WTC11 (cell line): ENCODE results near the gene RAB24. TPM values are rescaled to one million over a fixed set of nuclear protein-coding genes. Genes with fewer than 3 reads are reported as not detected.

ENCODE experiments used
- ATAC-seq: fragments of 200-7000 bp; cut with Tn5 transposase; 2 replicates; pipeline ENCODE4 v1.10.0; 2021; ENCODE audit warnings: mild to moderate bottlenecking, moderate library complexity
- CTCF ChIA-PET: fragments of 300-600 bp; sonication (Branson Sonifier 250); formaldehyde crosslinking; loops from one replicate; lab custom pipeline; 2021; ENCODE audit warnings: antibody characterized with exemption; lab: Charles Lee
- POLR2A ChIA-PET: fragments of 350-600 bp; sonication (Branson Sonifier 250); formaldehyde crosslinking; loops from one replicate; lab custom pipeline; 2021; ENCODE audit warnings: antibody characterized with exemption; lab: Charles Lee
- DNase-seq: peaks from one replicate; pipeline ENCODE4 v3.0.0; 2021; ENCODE audit warnings: low spot score
- H3K27ac Mint-ChIP-seq: 2 replicates; pipeline ENCODE4 v1.8.0; 2021; ENCODE audit warnings: mixed read lengths
- H3K27me3 Mint-ChIP-seq: 2 replicates; pipeline ENCODE4 v1.8.0; 2021; ENCODE audit warnings: low read depth, mild to moderate bottlenecking, moderate library complexity, mixed read lengths
- H3K36me3 Mint-ChIP-seq: 2 replicates; pipeline ENCODE4 v1.8.0; 2021; ENCODE audit warnings: mixed read lengths
- H3K4me1 Mint-ChIP-seq: 2 replicates; pipeline ENCODE4 v1.8.0; 2022; ENCODE audit warnings: mixed read lengths
- H3K4me3 Mint-ChIP-seq: 2 replicates; pipeline ENCODE4 v1.8.0; 2021; ENCODE audit warnings: mild to moderate bottlenecking, moderate library complexity, mixed read lengths
- H3K9me3 Mint-ChIP-seq: 2 replicates; pipeline ENCODE4 v1.8.0; 2021; ENCODE audit warnings: mixed read lengths
- ARID4B ChIP-seq: sonication (generic); formaldehyde crosslinking; IDR thresholded peaks from 2 replicates; pipeline ENCODE4 v1.8.0; 2023; ENCODE audit warnings: missing genetic modification reagents, mild to moderate bottlenecking, borderline replicate concordance
- ATF2 ChIP-seq: sonication (generic); formaldehyde crosslinking; IDR thresholded peaks from 2 replicates; pipeline ENCODE4 v1.8.1; 2022; ENCODE audit warnings: low read depth, missing genetic modification reagents, borderline replicate concordance
- CREB1 ChIP-seq: sonication (generic); formaldehyde crosslinking; IDR thresholded peaks from 2 replicates; pipeline ENCODE4 v1.8.0; 2023; ENCODE audit warnings: mild to moderate bottlenecking, missing genetic modification reagents
- E2F1 ChIP-seq: sonication (generic); formaldehyde crosslinking; IDR thresholded peaks from 2 replicates; pipeline ENCODE4 v1.8.0; 2022; ENCODE audit warnings: mild to moderate bottlenecking, missing genetic modification reagents
- E2F5 ChIP-seq: sonication (generic); formaldehyde crosslinking; IDR thresholded peaks from 2 replicates; pipeline ENCODE4 v1.8.1; 2022; ENCODE audit warnings: mild to moderate bottlenecking, moderate library complexity, missing genetic modification reagents
- ELF4 ChIP-seq: sonication (generic); formaldehyde crosslinking; IDR thresholded peaks from 2 replicates; pipeline ENCODE4 v1.8.1; 2022; ENCODE audit warnings: low read depth, mild to moderate bottlenecking, moderate library complexity, missing genetic modification reagents
- IRF2 ChIP-seq: sonication (generic); formaldehyde crosslinking; IDR thresholded peaks from 2 replicates; pipeline ENCODE4 v1.8.0; 2022; ENCODE audit warnings: low read depth, missing genetic modification reagents, borderline replicate concordance
- JAZF1 ChIP-seq: fragments of 250-450 bp; sonication (Bioruptor Pico); IDR thresholded peaks from 2 replicates; pipeline ENCODE4 v1.9.0; 2021; ENCODE audit warnings: moderate library complexity, mild to moderate bottlenecking, inconsistent platforms
- KAT7 ChIP-seq: sonication (generic); formaldehyde crosslinking; IDR thresholded peaks from 2 replicates; pipeline ENCODE4 v1.8.1; 2023; ENCODE audit warnings: missing genetic modification reagents, mild to moderate bottlenecking, borderline replicate concordance
- MAX ChIP-seq: sonication (generic); formaldehyde crosslinking; IDR thresholded peaks from 2 replicates; pipeline ENCODE4 v1.8.0; 2022; ENCODE audit warnings: mild to moderate bottlenecking, missing genetic modification reagents
- MLX ChIP-seq: sonication (generic); formaldehyde crosslinking; IDR thresholded peaks from 2 replicates; pipeline ENCODE4 v1.8.1; 2023; ENCODE audit warnings: mild to moderate bottlenecking, missing genetic modification reagents, moderate library complexity
- NFE2L1 ChIP-seq: sonication (generic); formaldehyde crosslinking; IDR thresholded peaks from 2 replicates; pipeline ENCODE4 v1.8.1; 2023; ENCODE audit warnings: missing genetic modification reagents
- NR3C1 ChIP-seq: sonication (generic); formaldehyde crosslinking; conservative IDR thresholded peaks from 2 replicates; pipeline ENCODE4 v1.8.1; 2023; ENCODE audit warnings: low read depth, mild to moderate bottlenecking, missing genetic modification reagents
- PRRX2 ChIP-seq: fragments of 250-450 bp; sonication (Bioruptor Pico); IDR thresholded peaks from 2 replicates; pipeline ENCODE4 v1.8.0; 2021; ENCODE audit warnings: mild to moderate bottlenecking
- RELA ChIP-seq: sonication (generic); formaldehyde crosslinking; IDR thresholded peaks from 2 replicates; pipeline ENCODE4 v1.8.1; 2022; ENCODE audit warnings: missing genetic modification reagents, mild to moderate bottlenecking, borderline replicate concordance
- SMAD4 ChIP-seq: sonication (generic); formaldehyde crosslinking; IDR thresholded peaks from 2 replicates; pipeline ENCODE4 v1.8.0; 2022; ENCODE audit warnings: mild to moderate bottlenecking, missing genetic modification reagents
- SP1 ChIP-seq: sonication (generic); formaldehyde crosslinking; conservative IDR thresholded peaks from 2 replicates; pipeline ENCODE4 v1.8.1; 2022; ENCODE audit warnings: missing genetic modification reagents
- TP53 ChIP-seq: sonication (generic); formaldehyde crosslinking; IDR thresholded peaks from 2 replicates; pipeline ENCODE4 v1.8.1; 2023; ENCODE audit warnings: mild to moderate bottlenecking, missing genetic modification reagents
- USF2 ChIP-seq: sonication (generic); formaldehyde crosslinking; IDR thresholded peaks from 2 replicates; pipeline ENCODE4 v1.8.1; 2023; ENCODE audit warnings: mild to moderate bottlenecking, missing genetic modification reagents, moderate library complexity
- total RNA-seq: library from RNA; stranded (reverse); gene quantifications from 3 replicates; pipeline ENCODE4 v1.2.3, GENCODE V29; 2021

Gene RAB24
- total RNA-seq, 1 experiment from 2014 or later, result 37.0 TPM

GRCh38 chr5:177303121-177303924 lies at the start of gene RAB24, which contains the start of gene PRELID1 (continued):
- TF ChIP-seq MAX (CRISPR knock-in tag), result peak; percentile 87
- peak; percentile 95; the same call in 1 of the 2 replicates for TF ChIP-seq KAT7

GRCh38 chr5:177353093-177353492 lies 49.6 kb upstream of the RAB24 start:
- no peak for ATAC-seq
- CTCF ChIA-PET, result interaction anchor here (0.6 to 4.7 kb wide), 9 partner anchors 14 to 104 kb away, joined by 4 to 51 read pairs (median 7); partner anchors contain the start of gene GRK6
- POLR2A ChIA-PET, result no interaction called here

GRCh38 chr5:177351392-177352329 lies 48.1 kb upstream of the RAB24 start, which contains the start of gene LMAN2:
Gene LMAN2 (minus strand): TSS chr5:177351668. CDS start chr5:177351647, 21 bp downstream.
- peak; percentile 90 for DNase-seq
- H3K4me3 Mint-ChIP-seq, result peak within 1 kb of the TSS; percentile 98
- peaks cover 28% of the 10 kb centered on the region for H3K27me3 Mint-ChIP-seq
- H3K36me3 Mint-ChIP-seq, result peaks cover 15% of the 10 kb centered on the region
- peak; percentile 98 for ATAC-seq
- peaks cover 14% of the 10 kb centered on the region for H3K9me3 Mint-ChIP-seq
- ChIA-PET POLR2A (interaction anchor here (0.6 to 2.1 kb wide), 9 partner anchors 8 to 415 kb away, joined by 3 to 10 read pairs (median 4); partner anchors contain the start of genes GRK6 and PDLIM7), CTCF (interaction anchor here (0.7 to 4.7 kb wide), 18 partner anchors 9 to 149 kb away, joined by 3 to 51 read pairs (median 6); no protein-coding TSS in a partner anchor)
- H3K27ac Mint-ChIP-seq, result peak within 1 kb of the TSS; percentile 100
- H3K4me1 Mint-ChIP-seq, result peaks cover 32% of the 10 kb centered on the region
- TF ChIP-seq NFE2L1 (CRISPR knock-in tag) (no peak), IRF2 (CRISPR knock-in tag) (no peak), CREB1 (no peak), PRRX2 (CRISPR knock-in tag) (0 out of 2 replicates have a peak, but pooled peaks have one; percentile 11), JAZF1 (CRISPR knock-in tag) (no peak), E2F5 (0 out of 2 replicates have a peak, but pooled peaks have one; percentile 44), E2F1 (no peak), SMAD4 (CRISPR knock-in tag) (no peak), MAX (CRISPR knock-in tag) (peak; percentile 70; the same call in 1 of the 2 replicates), KAT7 (no peak), ELF4 (CRISPR knock-in tag) (no peak), ATF2 (CRISPR knock-in tag) (no peak), ARID4B (CRISPR knock-in tag) (peak; percentile 78; the same call in 1 of the 2 replicates), NR3C1 (CRISPR knock-in tag) (no peak), USF2 (CRISPR knock-in tag) (peak; percentile 50; the same call in 1 of the 2 replicates)

More at GRCh38 chr5:177353093-177353492, 49.6 kb upstream of the RAB24 start:
- H3K4me1 Mint-ChIP-seq, result peaks cover 25% of the 10 kb centered on the region
- peaks cover 14% of the 10 kb centered on the region for H3K9me3 Mint-ChIP-seq
- H3K27me3 Mint-ChIP-seq, result peaks cover 28% of the 10 kb centered on the region
- H3K4me3 Mint-ChIP-seq, result peak overlapping the region; percentile 42
- DNase-seq, result no peak
- H3K27ac Mint-ChIP-seq, result no peak overlapping the region
- TF ChIP-seq SMAD4 (CRISPR knock-in tag) (no peak), MLX (CRISPR knock-in tag) (no peak), RELA (CRISPR knock-in tag) (no peak), TP53 (CRISPR knock-in tag) (no peak), SP1 (CRISPR knock-in tag) (no peak)
- peaks cover 10% of the 10 kb centered on the region for H3K36me3 Mint-ChIP-seq
